DOHH2 (cell line): ENCODE data around the gene PPT1.

Source experiments
- CTCF ChIP-seq: fragments of 200-600 bp; sonication (generic); IDR thresholded peaks from one replicate; pipeline ENCODE4 v1.5.1; 2014; ENCODE audit warnings: antibody characterized with exemption, mild to moderate bottlenecking, low read depth, low read length; ENCODE audit not compliant: poor library complexity, severe bottlenecking
- EZH2phosphoT487 ChIP-seq: fragments of 200-600 bp; sonication (generic); IDR thresholded peaks from 2 replicates; pipeline ENCODE4 v1.6.1; 2017; ENCODE audit warnings: borderline replicate concordance, mild to moderate bottlenecking, antibody characterized with exemption, low read length, moderate library complexity, mixed read lengths

GRCh38 chr1:40067851-40068250 is 29.2 kb downstream of the PPT1 start:
- TF ChIP-seq CTCF (no peak), EZH2phosphoT487 (no peak)
